AG09319 (cell line): ENCODE measurements around the gene MIOX.
"Not testable (repeated sequence)": the region's sequence is repeated elsewhere in the genome, so short reads cannot be mapped to it uniquely, and the experiment has no call there.

Source experiments
- DNase-seq: peaks from one replicate; pipeline ENCODE4 v3.0.0-alpha.2; 2010; ENCODE audit warnings: low read depth; ENCODE audit errors: extremely low read depth
- CTCF ChIP-seq: IDR thresholded peaks from 2 replicates; pipeline ENCODE4 v1.5.1; 2011; ENCODE audit warnings: low read depth, mild to moderate bottlenecking, inconsistent platforms, low read length, moderate library complexity

Gene MIOX

GRCh38 chr22:50516068-50516467, 29.4 kb downstream of the MIOX start:
- no peak for DNase-seq
- no peak for TF ChIP-seq CTCF

GRCh38 chr22:50516891-50517290, 30.2 kb downstream of the MIOX start:
- DNase-seq: no peak
- TF ChIP-seq CTCF: no peak

- DNase-seq: no peak
- no peak for TF ChIP-seq CTCF
Observed at GRCh38 chr22:50517495-50518260, 31.0 kb downstream of the MIOX start.

- no peak for DNase-seq
- TF ChIP-seq CTCF: no peak
Observed at GRCh38 chr22:50518606-50519005, 31.9 kb downstream of the MIOX start.

DNA sequence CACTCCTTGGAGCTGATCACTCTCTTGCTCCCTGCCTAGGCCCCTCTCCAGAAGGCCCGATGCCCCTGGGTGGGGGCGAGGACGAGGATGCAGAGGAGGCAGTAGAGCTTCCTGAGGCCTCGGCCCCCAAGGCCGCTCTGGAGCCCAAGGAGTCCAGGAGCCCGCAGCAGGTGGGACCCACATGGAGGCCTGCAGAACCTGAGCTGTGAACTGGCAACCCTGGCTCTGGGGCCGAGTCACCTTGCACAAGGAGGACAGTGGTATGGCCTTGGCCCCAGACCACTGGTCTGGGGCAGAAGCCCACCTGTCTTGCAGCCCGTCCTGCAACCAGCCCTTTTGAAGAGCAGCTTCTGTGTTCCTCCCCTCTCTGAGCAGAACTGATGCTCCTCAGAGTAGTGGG, 32.5 kb downstream of the MIOX start:
- TF ChIP-seq CTCF: no peak
- DNase-seq: no peak

GRCh38 chr22:50520184-50520583, 33.5 kb downstream of the MIOX start:
- DNase-seq: not testable (repeated sequence)

- TF ChIP-seq CTCF: no peak
- no peak for DNase-seq
Observed at GRCh38 chr22:50520826-50521453, 34.3 kb downstream of the MIOX start.
